Measurements from ENCODE around the gene IFIT1.

DNA sequence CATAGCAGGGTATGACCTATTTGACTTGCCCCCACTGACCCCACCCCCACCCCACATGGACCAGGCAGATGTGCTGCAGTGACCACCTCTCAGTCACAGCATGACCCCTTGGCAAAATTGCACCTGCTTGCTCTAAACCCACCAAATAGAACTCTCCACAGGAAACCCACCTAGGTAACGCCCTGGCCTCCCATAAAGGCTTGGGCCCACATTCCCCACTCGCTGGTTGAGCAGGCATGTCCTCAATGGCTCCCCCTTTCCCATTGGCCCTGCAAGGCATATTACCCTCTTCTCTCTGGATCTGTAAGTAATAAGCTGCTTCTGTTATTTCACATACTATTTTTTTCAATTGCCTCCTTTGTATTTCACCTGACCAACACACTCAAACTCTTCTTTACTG lies 2.7 kb downstream of the IFIT1 start:
- TF ChIP-seq, protein P1, sequence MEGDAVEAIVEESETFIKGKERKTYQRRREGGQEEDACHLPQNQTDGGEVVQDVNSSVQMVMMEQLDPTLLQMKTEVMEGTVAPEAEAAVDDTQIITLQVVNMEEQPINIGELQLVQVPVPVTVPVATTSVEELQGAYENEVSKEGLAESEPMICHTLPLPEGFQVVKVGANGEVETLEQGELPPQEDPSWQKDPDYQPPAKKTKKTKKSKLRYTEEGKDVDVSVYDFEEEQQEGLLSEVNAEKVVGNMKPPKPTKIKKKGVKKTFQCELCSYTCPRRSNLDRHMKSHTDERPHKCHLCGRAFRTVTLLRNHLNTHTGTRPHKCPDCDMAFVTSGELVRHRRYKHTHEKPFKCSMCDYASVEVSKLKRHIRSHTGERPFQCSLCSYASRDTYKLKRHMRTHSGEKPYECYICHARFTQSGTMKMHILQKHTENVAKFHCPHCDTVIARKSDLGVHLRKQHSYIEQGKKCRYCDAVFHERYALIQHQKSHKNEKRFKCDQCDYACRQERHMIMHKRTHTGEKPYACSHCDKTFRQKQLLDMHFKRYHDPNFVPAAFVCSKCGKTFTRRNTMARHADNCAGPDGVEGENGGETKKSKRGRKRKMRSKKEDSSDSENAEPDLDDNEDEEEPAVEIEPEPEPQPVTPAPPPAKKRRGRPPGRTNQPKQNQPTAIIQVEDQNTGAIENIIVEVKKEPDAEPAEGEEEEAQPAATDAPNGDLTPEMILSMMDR (IDR thresholded peaks at IDR 0.05), result no peak
- no peak for TF ChIP-seq POLR2A (IDR thresholded peaks at IDR 0.05)

Measured in lower leg skin (tissue), 3 donors.